Mesendoderm (in vitro differentiated cells): Measurements from ENCODE around the gene KEAP1.

Source experiments
- DNase-seq: peaks from one replicate; pipeline ENCODE4 v3.0.0; 2013
- H2AK5ac ChIP-seq: 2 replicates; pipeline ENCODE4 v1.6.1; 2013; ENCODE audit warnings: low read length, inconsistent platforms
- H2BK120ac ChIP-seq: 2 replicates; pipeline ENCODE4 v1.6.1; 2013; ENCODE audit warnings: low read depth, mild to moderate bottlenecking, low read length, moderate library complexity, mixed read lengths
- H2BK15ac ChIP-seq: replicated peaks from 2 replicates; pipeline ENCODE4 v1.6.1; 2013; ENCODE audit warnings: low read depth, mild to moderate bottlenecking, moderate library complexity
- H2BK5ac ChIP-seq: 2 replicates; pipeline ENCODE4 v1.6.1; 2013; ENCODE audit warnings: low read length, inconsistent platforms
- H3K18ac ChIP-seq: 2 replicates; pipeline ENCODE4 v1.6.1; 2013; ENCODE audit warnings: mild to moderate bottlenecking, low read length, mixed read lengths
- H3K23ac ChIP-seq: one replicate; pipeline ENCODE4 v1.6.1; 2013; ENCODE audit warnings: low read length
- H3K27ac ChIP-seq: 2 replicates; pipeline ENCODE4 v1.5.1; 2013; ENCODE audit warnings: low read depth, mild to moderate bottlenecking, inconsistent platforms, low read length, moderate library complexity
- H3K27me3 ChIP-seq: 2 replicates; pipeline ENCODE4 v1.6.1; 2013; ENCODE audit warnings: low read length, control low read depth, mild to moderate bottlenecking, inconsistent platforms; ENCODE audit not compliant: insufficient read depth, poor library complexity
- H3K36me3 ChIP-seq: 2 replicates; pipeline ENCODE4 v1.6.1; 2013; ENCODE audit warnings: low read length, inconsistent platforms; ENCODE audit not compliant: control insufficient read depth, insufficient read depth
- H3K4ac ChIP-seq: one replicate; pipeline ENCODE4 v1.6.1; 2013; ENCODE audit warnings: low read depth, mild to moderate bottlenecking, low read length, moderate library complexity
- H3K4me1 ChIP-seq: 2 replicates; pipeline ENCODE4 v1.6.1; 2013; ENCODE audit warnings: low read depth, low read length, inconsistent platforms; ENCODE audit not compliant: control insufficient read depth
- H3K4me2 ChIP-seq: 2 replicates; pipeline ENCODE4 v1.6.1; 2013; ENCODE audit warnings: low read length
- H3K4me3 ChIP-seq: 2 replicates; pipeline ENCODE4 v1.5.1; 2013; ENCODE audit warnings: mild to moderate bottlenecking, low read length
- H3K56ac ChIP-seq: one replicate; pipeline ENCODE4 v1.6.1; 2013; ENCODE audit warnings: low read length
- H3K79me1 ChIP-seq: 2 replicates; pipeline ENCODE4 v1.6.1; 2013; ENCODE audit warnings: low read length, inconsistent platforms
- H3K79me2 ChIP-seq: 2 replicates; pipeline ENCODE4 v1.6.1; 2013; ENCODE audit warnings: mild to moderate bottlenecking, low read length; ENCODE audit not compliant: control insufficient read depth, insufficient read depth
- H3K9ac ChIP-seq: 2 replicates; pipeline ENCODE4 v1.6.1; 2013; ENCODE audit warnings: low read length, inconsistent platforms
- H4K5ac ChIP-seq: one replicate; pipeline ENCODE4 v1.6.1; 2013; ENCODE audit warnings: low read length
- H4K8ac ChIP-seq: one replicate; pipeline ENCODE4 v1.6.1; 2013; ENCODE audit warnings: low read depth, mild to moderate bottlenecking, control low read depth, low read length, moderate library complexity
- WGBS: extraction: QIAGEN DNeasy Blood & Tissue Kit; methylation state at CpG from one replicate; pipeline ENCODE4 v1.1.7; 2013; ENCODE audit warnings: low lambda C conversion rate, missing lambda C conversion rate; ENCODE audit not compliant: insufficient coverage; ENCODE audit errors: extremely low coverage; 5-methylcytosine and 5-hydroxymethylcytosine counted together

KEAP1 gene

GRCh38 chr19:10452726-10453618 is 50.2 kb downstream of the KEAP1 start:
- H2BK5ac ChIP-seq = no peak overlapping the region
- H2AK5ac ChIP-seq = no peak overlapping the region
- H3K27ac ChIP-seq = no peak overlapping the region
- H3K79me1 ChIP-seq = no peaks in the 10 kb centered on the region
- no peak for DNase-seq
- no peak overlapping the region for H3K23ac ChIP-seq
- no peaks in the 10 kb centered on the region for H3K27me3 ChIP-seq
- no peaks in the 10 kb centered on the region for H3K79me2 ChIP-seq
- H3K18ac ChIP-seq = no peak overlapping the region
- H3K4me1 ChIP-seq = no peaks in the 10 kb centered on the region
- H3K4ac ChIP-seq = no peak overlapping the region
- H4K5ac ChIP-seq = no peak overlapping the region
- H3K4me3 ChIP-seq = no peak overlapping the region
- H3K36me3 ChIP-seq = no peaks in the 10 kb centered on the region
- H3K9ac ChIP-seq = no peak overlapping the region
- H4K8ac ChIP-seq = no peak overlapping the region
- H3K56ac ChIP-seq = no peak overlapping the region
- H2BK15ac ChIP-seq = no peak overlapping the region
- H3K4me2 ChIP-seq = no peak overlapping the region
- WGBS = no CpG with 5 or more reads among the region's 25 CpGs
- H2BK120ac ChIP-seq = no peak overlapping the region

- WGBS = no CpG with 5 or more reads among the region's 25 CpGs
- no peaks in the 10 kb centered on the region for H3K4me1 ChIP-seq
- no peak overlapping the region for H4K5ac ChIP-seq
- no peak overlapping the region for H3K18ac ChIP-seq
- H3K4ac ChIP-seq = no peak overlapping the region
- H2BK120ac ChIP-seq = no peak overlapping the region
- H3K56ac ChIP-seq = no peak overlapping the region
- H2BK5ac ChIP-seq = no peak overlapping the region
- H3K27ac ChIP-seq = no peak overlapping the region
- H3K27me3 ChIP-seq = no peaks in the 10 kb centered on the region
- H3K79me1 ChIP-seq = no peaks in the 10 kb centered on the region
- no peak overlapping the region for H3K4me2 ChIP-seq
- no peaks in the 10 kb centered on the region for H3K79me2 ChIP-seq
- H3K36me3 ChIP-seq = no peaks in the 10 kb centered on the region
- H2BK15ac ChIP-seq = no peak overlapping the region
- no peak overlapping the region for H4K8ac ChIP-seq
- DNase-seq = peak; percentile 55
- H3K23ac ChIP-seq = no peak overlapping the region
- H3K9ac ChIP-seq = no peak overlapping the region
- H3K4me3 ChIP-seq = no peak overlapping the region
- no peak overlapping the region for H2AK5ac ChIP-seq
Measured at GRCh38 chr19:10450853-10451609, 52.1 kb downstream of the KEAP1 start.

DNA sequence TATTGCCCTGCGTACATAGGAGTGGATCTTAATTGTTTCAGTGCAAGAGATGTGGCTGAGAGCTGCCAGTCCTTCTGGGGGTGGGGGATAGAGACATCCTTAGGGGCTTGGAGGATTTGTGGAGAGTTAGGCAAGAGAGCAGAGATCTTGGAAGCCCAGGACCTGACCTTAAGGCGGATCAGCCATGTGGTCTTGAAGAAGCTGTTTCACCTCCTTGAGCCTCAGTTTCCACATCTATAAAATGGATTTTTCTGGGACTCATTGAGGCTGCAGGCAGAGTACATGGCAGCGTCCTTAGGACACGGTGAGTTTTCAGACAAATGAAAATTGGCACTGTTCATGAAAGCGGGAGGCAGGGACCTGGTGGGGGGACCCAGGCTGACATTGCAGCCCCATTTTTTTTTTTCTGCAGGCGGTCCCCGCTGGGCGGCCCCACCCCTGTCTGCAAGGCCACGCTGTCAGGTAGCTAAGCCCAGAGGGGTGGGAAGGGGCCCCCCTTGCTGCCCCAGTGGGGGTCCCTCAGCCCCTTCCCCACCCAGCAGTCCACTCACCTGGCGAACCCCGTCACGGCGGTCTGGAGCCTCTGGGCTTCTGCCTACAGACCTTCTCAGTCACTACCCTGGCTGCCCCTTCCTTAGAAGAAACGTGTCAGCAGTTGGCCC is 52.8 kb downstream of the KEAP1 start:
- H3K18ac ChIP-seq = no peak overlapping the region
- no peak overlapping the region for H2AK5ac ChIP-seq
- no peaks in the 10 kb centered on the region for H3K79me1 ChIP-seq
- H3K4me2 ChIP-seq = no peak overlapping the region
- H4K5ac ChIP-seq = no peak overlapping the region
- no CpG with 5 or more reads among the region's 14 CpGs for WGBS
- H3K4ac ChIP-seq = no peak overlapping the region
- no peak overlapping the region for H3K9ac ChIP-seq
- H2BK15ac ChIP-seq = no peak overlapping the region
- H3K79me2 ChIP-seq = no peaks in the 10 kb centered on the region
- no peak overlapping the region for H4K8ac ChIP-seq
- H3K56ac ChIP-seq = no peak overlapping the region
- no peak overlapping the region for H3K23ac ChIP-seq
- no peak overlapping the region for H3K4me3 ChIP-seq
- H2BK5ac ChIP-seq = no peak overlapping the region
- no peak for DNase-seq
- H3K4me1 ChIP-seq = no peaks in the 10 kb centered on the region
- H3K27me3 ChIP-seq = no peaks in the 10 kb centered on the region
- no peaks in the 10 kb centered on the region for H3K36me3 ChIP-seq
- no peak overlapping the region for H2BK120ac ChIP-seq
- no peak overlapping the region for H3K27ac ChIP-seq

DNA sequence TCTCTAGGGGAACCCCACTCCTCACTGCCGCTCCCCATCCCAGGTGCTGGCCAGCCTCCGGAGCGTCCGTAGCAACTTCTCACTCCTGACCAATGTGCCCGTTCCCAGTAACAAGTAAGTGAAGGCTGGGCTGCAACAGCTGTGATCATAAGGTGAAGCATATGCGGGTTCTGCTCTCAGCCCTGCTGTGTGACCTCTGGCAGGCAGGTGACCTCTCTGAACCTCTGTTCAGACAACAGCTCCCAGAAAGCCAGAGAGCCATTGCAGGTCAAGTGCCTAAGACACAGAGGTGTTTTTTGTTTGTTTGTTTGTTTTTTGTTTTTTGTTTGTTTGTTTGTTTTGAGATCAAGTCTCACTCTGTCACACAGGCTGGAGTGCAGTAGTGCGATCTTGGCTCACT is 54.1 kb downstream of the KEAP1 start:
- no peak overlapping the region for H2BK15ac ChIP-seq
- no peak overlapping the region for H4K8ac ChIP-seq
- no peak overlapping the region for H3K4me2 ChIP-seq
- H4K5ac ChIP-seq = no peak overlapping the region
- no peak overlapping the region for H2BK120ac ChIP-seq
- H3K79me1 ChIP-seq = no peaks in the 10 kb centered on the region
- no peak overlapping the region for H3K4me3 ChIP-seq
- H3K27ac ChIP-seq = no peak overlapping the region
- no peaks in the 10 kb centered on the region for H3K27me3 ChIP-seq
- no peak overlapping the region for H2BK5ac ChIP-seq
- H3K18ac ChIP-seq = no peak overlapping the region
- H3K4me1 ChIP-seq = no peaks in the 10 kb centered on the region
- H2AK5ac ChIP-seq = no peak overlapping the region
- H3K36me3 ChIP-seq = no peaks in the 10 kb centered on the region
- H3K23ac ChIP-seq = no peak overlapping the region
- DNase-seq = no peak
- H3K56ac ChIP-seq = no peak overlapping the region
- H3K9ac ChIP-seq = no peak overlapping the region
- no peaks in the 10 kb centered on the region for H3K79me2 ChIP-seq
- WGBS = no CpG with 5 or more reads among the region's 7 CpGs
- H3K4ac ChIP-seq = no peak overlapping the region

DNA sequence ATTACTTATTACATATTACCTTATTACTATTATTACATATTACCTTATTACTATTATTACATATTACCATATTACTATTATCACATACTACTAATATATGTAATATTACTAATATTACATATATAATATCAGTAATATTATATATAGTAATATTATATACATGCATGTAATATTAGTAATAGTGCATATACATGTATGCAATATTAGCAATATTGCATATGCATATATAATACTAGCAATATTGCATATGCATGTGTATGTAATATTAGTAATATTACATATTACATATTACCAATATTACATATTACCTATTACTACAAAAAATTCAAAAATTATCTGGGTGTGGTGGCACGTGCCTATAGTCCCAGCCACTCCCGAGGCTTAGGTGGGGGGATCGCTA is 60.5 kb downstream of the KEAP1 start:
- no peak overlapping the region for H3K4ac ChIP-seq
- no peak overlapping the region for H3K18ac ChIP-seq
- H3K4me3 ChIP-seq = no peak overlapping the region
- no peak overlapping the region for H2BK120ac ChIP-seq
- H4K5ac ChIP-seq = no peak overlapping the region
- H3K27me3 ChIP-seq = no peaks in the 10 kb centered on the region
- H3K56ac ChIP-seq = no peak overlapping the region
- H4K8ac ChIP-seq = no peak overlapping the region
- H3K79me1 ChIP-seq = no peaks in the 10 kb centered on the region
- WGBS = no CpG with 5 or more reads among the region's 3 CpGs
- H2AK5ac ChIP-seq = no peak overlapping the region
- no peak overlapping the region for H2BK5ac ChIP-seq
- H3K23ac ChIP-seq = no peak overlapping the region
- no peak for DNase-seq
- H2BK15ac ChIP-seq = no peak overlapping the region
- no peaks in the 10 kb centered on the region for H3K79me2 ChIP-seq
- H3K4me1 ChIP-seq = no peaks in the 10 kb centered on the region
- no peak overlapping the region for H3K4me2 ChIP-seq
- H3K9ac ChIP-seq = no peak overlapping the region
- no peaks in the 10 kb centered on the region for H3K36me3 ChIP-seq
- no peak overlapping the region for H3K27ac ChIP-seq
